Stimulated activated CD4-positive, alpha-beta T cell treated with anti-CD3 and anti-CD28 coated beads, Interleukin-4, amount 100 ng/mL, for 1 hour (primary cell): ENCODE data around the gene WWOX.

Source experiments
- DNase-seq: peaks from one replicate; pipeline ENCODE4 v3.0.0-alpha.2; 2020

The WWOX gene

DNA sequence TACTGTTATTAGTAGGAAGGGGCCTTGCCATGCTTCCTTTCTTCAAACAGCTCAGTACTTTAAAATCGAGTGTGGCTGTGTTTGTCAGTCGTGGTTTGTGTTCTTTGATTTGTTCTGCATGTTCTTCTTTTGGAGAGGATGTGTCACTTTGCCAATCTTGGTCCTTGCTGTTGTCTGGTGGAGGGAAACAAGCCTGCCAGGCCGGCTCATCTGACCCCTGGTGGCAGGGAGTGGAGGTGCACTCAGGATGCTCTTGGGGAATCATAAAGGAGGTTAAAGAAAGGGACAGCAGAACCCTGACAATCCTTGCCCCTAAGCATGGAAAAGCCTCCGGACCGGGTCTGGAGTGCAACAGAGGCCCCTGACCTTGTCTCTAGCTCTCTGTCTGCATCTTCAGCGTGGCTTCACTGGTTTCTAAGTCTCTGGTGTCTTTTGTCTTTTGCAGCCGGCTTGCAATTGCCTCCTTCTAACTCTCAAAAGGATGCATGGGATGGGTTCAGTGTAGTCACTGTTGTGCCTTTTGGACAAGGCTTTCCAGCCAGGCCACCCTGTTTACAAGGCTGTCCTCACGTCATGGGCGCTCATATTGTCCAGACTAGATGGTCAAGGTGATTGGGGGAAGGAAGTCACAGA lies 135.8 kb downstream of the WWOX start:
- DNase-seq, result peak; percentile 64

DNA sequence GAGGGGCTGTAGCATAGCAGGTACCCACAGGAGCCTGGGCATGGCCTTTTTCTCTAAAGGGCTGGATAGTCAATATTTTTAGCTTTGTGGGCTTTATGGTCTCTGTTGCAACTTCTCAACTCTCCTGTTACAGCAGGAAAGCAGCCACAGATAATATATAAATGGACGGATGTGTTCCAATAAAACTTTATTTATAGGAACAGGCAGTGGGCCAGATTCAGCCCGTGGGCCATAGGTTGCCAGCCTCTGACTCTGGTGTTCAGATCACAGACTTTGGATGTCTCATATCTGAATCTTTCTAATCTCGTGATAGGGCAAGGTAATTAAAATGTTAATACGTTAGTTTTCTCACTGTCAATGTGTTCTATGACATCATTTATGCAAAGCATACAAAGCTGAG lies 136.4 kb downstream of the WWOX start:
- DNase-seq, result no peak

DNA sequence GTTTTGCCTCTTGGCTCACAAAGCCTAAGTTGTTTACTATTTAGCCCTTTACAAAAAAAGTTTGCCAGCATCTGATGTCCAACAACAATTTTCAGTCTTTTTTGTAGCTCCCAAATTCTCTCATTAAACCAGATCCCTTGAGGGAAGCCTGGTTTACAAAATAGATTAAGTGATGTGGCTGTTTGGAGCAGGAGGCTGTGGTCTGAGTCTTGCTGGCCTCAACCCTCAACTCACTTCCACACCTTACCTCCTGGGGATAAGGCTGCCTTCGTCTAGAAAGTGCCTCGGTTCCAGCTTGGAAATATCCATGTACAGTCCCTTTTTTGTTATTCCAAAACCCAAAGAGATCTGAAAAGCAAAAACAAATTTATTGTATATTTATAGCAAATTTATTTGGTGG lies 138.4 kb downstream of the WWOX start:
- no peak for DNase-seq

DNA sequence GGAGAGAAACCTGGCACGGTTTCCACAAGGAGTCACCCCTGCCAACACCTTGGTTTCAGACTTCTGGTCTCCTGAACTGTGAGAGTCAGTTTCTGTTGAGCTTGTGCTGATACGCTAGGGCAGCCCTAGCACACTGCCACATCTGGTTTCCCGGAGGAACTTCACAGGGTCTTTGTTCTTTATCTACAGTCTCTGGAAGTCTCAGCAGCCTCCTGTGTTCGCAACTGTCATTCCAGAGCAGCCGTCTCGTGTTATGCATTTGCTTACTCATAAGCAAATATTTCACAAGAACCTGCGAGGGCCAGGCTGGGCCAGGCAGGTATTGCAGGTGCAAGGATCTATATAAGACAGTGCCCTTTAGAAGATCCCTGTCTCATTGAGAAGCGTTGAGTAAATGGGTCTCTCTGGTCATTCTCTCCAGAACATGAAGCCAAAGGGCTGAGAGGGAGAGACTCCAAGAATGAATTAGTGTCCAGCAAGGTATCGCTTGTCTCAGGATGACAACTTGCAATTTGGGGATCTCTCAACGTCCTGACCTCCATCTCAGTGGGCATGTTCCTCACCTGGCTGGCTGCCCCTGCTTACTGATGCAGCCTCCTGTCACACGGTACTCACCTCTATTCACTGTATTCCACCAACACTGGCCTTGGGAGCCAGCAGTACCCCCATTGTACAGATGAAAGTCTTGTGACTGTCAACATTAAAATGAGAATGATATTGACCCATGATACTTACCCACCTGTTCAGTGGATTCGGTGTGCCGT lies 141.2 kb downstream of the WWOX start:
- DNase-seq, result no peak

DNA sequence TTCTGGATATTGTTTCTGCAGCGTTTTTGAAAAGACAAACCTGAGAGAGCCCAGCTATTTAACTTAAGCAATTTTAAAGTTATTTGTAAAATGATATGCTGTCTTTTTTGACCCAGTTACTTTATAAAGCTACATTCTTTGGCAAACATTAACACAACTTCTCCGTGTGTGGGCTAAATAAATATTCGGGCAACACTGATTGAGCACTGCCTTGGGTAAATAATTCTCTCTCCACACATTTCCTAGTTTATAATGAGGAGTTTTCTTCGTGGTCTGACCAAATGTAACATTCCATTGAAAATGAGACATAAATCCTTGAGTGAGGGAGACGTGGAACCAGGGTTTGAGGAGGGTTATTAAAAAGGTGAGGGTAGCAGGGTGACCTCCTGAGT lies 142.8 kb downstream of the WWOX start:
- no peak for DNase-seq

DNA sequence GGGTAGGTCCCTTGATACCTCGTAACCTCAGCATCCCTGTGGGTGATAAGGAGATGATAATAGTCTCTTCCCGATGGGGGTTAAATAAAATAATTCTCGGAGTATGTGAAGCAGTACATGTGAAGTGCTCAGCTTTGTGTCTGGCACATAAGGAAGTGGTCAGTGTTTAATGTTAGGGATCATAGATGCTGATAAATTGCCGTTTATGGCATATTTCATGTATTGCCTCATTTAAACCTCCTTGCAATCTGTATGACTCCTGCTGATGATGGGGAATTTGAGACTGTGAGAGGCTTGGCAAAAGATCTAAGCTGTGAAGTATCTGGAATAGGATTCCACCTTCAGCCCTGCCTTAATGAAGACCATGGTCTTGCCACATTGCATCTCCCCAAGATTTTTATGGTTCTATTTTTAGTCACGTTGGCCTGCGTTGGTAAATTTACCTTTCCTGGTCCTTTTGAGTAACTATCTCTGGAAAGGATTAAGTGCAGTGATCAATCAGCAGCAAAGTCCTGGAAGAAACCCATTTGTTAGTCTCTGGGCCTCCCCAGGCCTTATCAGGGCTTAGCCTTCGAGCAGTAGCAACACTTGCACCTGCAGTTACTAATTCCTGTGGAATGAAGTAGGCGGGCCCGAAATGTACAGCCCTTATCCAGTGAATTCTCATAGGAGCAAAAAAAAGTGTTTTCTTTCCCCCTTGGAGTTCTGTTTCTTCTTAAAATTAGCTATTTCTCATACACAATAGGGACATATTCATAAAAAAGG lies 144.9 kb downstream of the WWOX start:
- no peak for DNase-seq

DNA sequence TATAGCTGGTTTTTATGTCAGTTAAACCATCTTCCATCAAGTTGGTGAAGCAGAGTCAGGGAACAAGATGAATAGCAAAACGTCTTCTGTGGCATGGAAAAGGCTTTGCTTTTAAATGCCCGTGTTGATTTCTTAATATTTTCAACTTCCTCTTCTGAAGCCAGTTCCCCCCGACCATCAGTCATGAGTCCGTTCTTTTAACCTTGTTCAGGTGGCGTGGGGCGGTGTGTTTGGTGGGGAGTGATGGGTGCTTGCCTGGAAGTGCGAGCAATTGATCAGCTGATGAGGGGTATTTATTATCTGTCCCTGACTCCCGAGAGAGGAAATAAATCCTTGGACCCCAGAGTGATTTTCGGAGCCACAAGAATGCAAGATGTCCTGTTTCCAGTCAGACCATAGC lies 147.1 kb downstream of the WWOX start:
- no peak for DNase-seq

DNA sequence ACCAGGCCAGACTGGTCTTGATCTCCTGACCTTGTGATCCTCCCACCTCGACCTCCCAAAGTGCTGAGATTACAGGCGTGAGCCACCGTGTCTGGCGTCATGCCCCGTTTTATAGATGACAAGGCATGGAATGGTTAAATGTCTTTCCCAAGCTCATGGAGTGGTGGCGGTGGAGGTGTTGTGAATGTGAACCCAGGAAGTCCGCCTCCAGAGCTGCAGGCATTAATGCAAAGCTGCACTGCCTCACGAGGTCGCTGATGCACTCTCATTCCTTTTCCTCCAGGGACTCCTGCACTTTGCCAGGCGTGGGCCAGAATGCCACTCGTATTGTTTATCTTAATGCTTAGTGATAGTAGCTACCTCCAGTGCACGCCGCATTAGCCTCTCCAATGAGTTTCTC lies 149.6 kb downstream of the WWOX start:
- DNase-seq, result no peak

DNA sequence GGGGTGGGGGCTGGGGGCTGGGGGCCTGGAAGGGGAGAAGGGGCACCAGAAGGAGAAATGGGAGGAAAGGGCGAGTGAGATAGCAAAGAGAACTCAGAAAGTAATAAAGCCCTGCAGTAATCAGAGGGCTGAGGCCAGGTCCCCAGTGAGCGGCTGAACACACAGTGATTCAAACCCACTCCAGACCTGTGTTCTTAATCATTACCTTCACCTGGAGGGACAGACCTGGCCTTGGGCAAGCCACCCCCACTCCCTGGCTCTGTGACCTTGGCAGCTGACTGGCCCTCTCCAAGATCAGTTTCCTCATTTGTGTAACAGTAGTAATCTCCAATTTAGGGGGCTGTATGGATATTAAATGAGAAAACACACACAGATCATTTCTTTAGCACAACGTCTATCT lies 150.4 kb downstream of the WWOX start:
- no peak for DNase-seq

DNA sequence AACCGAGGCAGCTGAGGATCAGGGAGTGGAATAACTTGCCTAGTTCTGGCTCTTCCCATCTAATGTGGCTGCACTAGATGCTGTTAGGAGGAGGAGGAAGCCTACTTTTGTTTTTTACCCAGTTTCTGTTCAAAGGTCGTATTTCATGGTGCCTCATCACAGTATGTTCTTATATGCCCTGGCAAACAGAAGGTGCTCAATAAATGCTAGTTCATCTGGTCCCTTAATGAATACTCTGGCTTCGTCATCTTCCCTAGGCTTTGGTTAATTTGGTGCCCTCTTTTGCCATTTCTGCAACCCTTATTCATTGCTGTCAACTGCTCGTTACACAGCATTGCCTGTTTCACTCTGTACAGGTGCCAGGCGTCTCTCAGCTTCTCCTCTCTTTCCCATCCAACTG lies 151.7 kb downstream of the WWOX start:
- no peak for DNase-seq

DNA sequence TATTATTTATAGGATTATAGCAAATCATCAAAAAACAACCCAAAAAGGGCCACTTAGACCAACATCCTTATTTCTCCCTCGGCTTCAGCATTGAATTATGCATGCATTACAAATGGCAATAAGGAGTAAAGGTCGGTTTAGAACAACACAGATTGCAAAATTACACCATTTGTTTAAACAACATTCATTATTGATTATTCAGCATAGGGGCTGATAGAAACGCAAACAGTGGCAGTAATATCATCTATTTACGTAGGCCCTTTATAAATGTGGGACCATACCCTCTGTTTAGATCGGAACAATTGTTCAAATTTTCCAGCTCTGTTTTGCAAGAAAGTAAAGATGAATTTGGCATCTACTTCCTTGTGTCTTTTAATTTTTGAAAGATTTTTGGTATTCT lies 153.3 kb downstream of the WWOX start:
- DNase-seq, result no peak

DNA sequence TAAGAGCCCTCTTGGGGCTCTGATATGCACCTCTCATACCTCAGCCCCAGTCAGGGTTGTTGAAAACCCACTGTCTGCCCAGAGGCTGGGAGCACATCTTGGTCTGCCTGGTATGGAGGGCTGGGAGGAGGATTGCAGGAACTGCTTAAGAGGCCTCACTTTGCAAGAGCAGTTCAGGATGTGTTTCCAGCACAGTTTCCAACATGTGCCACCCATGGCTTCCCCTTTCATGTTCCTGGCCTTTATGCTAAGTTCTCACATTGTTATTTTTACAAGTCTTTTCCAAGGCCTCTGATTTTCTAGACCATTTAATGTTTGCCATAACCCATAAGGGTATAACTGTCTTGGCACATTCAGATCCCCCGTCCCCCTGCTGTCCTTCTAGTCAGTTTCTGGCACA lies 155.4 kb downstream of the WWOX start:
- DNase-seq, result no peak

DNA sequence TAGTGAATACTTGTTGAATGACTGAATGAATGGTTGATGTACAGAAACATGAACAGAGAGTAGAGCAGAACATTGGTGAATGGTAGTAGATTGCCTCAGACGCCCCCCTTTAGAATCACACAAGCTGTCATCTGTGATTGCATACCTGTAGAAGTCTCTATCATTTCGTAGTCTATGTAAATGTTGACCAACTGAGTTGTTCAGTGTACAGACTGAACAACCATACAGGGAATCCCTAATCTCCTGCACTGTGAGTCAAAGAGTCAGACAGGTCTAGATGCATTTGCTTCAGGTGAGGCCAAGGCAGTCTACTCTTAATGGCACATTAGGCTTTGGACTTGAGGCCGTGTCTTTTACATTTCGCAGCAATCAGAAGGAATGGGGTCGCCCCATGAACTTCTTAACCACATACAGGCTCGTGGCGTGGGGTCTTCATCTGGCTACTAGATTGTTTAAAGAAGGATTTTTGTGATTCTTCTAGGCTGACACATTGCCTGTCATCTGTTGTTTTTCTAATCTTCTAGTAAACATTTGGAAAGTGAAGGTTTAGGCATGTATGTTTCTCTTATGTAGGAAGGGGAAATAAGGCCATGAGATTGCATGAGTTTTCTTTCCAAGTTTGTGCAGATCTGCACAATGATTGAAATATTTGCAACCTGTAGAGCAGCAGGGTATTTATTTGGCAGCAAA lies 157.4 kb downstream of the WWOX start:
- DNase-seq, result no peak

DNA sequence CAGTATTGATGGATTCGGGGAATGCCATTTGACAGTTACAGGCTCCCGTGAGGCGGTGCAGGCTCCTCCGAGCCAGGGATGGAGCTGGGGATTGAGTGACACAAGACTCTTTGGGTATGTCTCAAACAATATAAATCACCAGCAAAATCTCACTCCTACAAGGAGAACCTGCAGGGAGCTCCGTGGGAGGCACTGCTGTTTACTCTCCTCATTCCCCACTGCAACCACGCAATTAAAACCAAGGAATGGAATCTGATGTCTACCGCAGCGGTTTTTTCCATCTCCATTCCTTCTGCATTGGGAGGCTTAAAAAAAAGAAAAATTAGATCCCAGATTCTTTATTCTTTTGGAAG lies 157.9 kb downstream of the WWOX start:
- no peak for DNase-seq

DNA sequence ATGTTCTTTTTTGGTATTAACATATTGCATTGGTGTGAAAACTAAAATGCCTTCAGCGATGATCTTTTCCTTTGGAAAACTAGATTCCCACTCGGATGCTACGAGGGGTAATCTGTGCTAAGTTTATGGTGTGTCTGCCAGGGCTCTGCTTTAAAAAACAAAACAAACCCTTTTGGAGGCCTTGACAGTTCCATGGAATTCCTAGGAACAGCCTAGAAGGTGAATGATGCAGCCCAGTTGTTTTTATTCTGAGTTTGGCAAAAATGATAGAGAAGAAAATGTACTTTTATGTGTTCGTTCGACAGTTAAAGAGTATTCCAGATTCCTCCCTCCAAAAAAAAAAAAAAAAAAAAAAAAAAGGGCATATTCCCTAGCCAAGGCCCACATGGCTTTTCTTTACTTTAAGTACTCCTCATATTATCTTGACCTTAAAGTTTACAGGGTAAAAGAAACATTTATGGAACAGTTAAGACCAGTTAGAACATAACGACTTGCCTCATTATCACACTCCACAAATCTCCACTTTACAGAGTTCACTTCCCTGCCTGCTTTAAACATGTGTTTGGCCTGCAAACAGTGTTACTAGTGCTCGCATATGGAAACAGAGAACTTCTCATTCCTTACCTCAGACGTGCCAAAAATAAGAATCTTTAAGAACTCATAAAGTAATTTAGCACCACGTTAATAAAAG lies 159.1 kb downstream of the WWOX start:
- no peak for DNase-seq

DNA sequence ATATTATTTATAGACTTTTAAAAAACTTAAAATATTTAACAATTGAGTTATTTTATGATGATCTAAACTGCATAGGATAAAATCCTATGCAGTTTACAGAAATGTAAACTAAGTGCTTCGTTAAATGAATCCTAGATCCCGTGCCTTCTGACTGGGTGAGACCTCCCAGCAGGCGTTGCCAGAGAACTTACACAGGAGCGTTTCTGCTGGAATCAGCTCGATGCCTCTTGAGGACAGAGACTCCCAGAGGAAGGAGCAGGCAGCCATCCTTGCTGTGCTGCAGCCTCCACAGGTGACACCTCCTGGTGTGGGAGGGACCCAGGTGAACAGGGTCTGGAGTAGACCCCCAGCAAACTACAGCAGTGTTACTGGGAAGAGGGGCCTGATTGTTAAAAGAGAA lies 160.4 kb downstream of the WWOX start:
- no peak for DNase-seq

DNA sequence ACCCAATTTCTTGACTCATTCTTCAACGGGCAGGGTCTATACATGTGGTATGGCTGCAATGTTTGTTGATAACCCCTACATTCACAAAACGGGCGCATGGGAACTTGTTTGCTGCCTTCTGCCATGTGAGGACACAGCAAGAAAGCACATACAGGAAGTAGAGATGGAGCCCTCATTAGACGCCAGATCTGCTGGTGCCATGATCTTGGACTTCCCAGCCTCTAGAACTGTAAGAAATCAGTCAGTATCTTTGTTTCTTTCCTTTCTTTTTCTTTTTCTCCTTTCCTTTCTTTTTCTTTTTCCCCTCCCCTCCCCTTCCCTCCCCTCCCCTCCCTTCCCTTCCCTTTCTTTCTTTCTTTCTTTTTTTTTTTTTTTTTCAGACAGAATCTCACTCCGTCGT lies 165.2 kb downstream of the WWOX start:
- no peak for DNase-seq

DNA sequence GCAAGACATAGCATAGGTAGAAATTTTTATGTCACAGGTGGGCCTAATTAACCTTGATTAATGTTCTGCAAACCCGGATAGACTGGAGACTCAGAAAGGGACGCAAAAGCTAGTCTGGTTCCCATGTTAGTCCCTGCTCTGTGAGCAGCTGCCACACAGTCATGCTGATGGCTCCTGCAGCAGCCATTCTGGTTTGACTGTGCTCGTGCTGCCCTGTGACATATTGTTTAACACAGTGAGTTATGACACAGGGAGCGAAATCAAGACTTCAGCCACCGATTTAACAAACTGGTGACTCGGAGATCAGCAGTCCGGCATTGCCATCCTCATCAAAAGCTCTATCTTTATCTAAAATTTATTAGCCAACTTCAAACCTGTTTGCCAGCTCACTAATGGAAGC lies 169.8 kb downstream of the WWOX start:
- no peak for DNase-seq

DNA sequence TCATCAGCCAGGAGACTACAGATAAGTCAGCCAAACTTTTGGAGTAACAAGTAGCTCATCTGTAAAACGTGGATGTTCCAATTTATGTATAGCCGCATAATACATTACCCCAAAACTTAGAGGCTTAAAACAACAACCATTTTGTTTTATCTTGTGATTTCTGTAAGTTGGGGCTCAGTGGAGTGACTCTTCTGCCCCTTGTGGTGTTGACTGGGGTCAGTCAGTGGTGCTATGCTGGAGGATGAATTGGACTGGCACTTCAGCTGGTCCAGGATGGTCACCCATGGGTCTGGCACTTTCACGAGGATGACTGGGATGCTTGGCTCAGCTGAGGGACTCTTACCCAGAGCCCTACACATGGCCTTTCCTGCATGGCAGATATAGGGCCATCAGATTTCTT lies 172.5 kb downstream of the WWOX start:
- DNase-seq, result no peak

DNA sequence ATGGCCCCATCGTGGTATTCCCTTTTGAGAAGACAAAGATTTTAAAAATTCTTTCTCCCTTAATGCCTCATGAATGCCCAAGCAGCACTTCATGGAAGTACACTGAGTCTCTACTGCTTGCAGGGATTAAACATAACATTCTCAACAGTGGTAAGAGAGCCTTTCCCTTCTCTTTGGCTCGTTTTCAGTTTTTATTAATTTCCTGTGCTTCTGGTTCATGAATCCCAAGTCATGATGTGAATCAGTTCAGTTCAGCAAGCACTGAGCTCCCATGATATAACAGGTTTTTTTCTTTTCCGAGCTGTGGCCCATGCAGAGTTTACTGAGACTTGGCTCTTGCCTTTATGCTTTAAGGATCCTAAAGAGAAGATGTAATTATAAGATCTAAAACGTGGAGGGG lies 175.3 kb downstream of the WWOX start:
- no peak for DNase-seq

DNA sequence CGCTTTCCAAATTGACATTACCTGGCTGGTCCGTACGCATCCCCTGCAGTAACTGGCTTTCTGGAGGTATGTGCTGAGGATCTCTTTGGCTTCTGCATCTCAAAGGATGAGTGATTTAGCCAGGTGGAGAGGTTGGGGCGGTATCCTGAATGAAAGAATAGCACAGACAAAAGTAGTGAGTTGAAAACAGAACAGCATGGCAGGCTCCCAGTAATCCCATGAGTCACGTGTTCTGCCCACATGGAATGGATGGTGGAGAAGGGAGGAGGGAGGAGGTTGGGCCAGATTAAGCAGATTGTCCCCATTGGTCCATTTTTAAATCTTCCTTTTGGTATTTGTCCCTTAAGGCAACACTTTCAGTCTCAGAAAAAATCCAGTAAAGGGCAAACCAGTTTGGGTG lies 176.0 kb downstream of the WWOX start:
- DNase-seq, result no peak

DNA sequence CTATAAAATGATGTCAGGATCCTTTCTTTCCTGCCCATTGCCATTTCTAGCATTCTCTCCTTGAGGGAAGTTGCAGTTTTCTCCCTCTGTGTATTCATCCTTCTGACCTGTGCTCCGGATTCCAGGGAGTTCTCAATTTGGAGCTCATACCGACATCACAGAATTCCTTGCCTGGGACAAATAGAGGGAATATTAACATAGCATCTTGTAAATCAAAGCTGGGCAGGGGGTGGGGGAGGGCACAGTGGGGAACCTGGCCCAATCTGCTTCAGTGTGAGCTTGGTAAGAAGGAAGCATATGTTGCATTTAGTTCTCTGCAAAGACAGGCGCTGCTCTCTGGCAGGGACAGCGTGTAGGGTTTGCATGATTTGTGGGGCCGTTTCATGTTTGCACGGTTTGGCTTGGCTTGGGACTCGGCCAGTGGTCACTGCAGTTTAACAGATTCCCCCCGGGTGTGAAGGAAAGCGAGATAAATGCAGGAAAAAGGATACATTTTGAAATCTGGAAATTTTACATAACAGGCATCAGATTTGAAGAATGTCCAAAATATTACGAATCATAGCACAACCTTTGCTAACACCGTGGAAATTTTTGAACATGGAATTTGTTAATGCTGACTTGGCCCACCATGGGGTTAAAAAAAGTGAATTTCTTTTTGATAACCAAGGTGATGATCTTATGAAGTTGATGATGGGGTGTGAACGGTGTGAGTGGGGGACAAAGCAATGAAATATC lies 178.0 kb downstream of the WWOX start:
- DNase-seq, result no peak
